SK-N-DZ (cell line): ENCODE data around the gene UQCRC1.

ENCODE experiments used
- DNase-seq: peaks from one replicate; pipeline ENCODE4 v3.0.0-alpha.2; 2015; ENCODE audit warnings: low spot score

The UQCRC1 gene

DNA sequence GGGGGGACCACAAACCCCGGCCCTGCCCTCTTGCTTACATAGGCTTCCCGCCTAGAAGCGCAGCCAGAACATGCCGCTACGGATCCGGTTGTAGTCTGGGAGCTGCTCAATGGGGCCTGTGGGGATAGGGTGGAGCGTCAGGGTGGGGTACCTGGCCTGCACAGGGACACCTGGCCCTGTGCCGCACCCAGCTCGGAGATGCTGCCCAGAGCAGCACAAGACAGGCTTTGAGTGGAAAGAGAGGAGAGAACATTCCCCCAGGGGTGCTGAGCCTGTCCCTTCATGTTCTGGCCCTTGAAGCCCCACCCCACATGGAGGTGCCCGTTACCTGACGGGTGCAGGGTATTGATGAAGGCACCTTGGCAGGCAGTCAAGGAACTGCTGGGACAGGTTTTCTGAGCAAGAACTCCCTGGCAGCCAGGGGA is 10.4 kb downstream of the UQCRC1 start:
- no peak for DNase-seq

DNA sequence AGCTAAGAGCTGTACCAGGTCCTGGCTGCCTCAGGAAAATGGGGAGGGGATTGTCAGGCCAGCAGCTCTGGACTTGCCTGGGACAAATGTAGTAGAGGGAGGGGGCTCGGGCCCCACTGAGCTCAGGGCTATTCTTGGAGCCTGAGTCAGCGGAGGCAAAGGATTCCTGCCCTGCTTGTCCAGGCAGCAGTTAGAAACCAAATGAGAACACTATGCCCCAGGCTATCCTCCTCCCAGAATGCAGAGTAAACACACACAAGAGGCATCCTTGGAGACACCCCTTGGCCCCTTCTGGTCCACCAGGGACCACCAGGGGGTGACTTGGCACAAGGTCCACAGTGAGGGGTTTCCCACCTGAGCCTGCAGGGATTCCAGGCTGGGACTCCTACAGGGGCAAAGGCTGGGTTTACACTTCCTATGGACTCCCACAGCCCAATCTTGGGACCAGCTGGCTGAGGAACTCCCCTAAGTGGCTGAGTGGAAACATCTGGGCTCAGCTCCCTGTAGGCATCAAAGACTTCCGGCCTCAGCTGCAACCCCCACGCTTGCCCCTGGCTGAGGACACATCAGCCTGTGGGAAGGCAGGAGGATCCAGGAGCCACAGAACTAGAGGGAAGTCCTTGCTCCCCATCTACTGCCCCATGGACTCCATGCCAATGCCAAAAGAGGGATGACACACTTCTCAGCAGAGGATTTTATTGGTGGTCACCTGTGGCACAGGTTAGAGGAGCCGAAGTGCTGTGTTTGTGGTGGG is 10.9 kb downstream of the UQCRC1 start:
- no peak for DNase-seq

- no peak for DNase-seq
These were observed 12.0 kb downstream of the UQCRC1 start for GRCh38 chr3:48597408-48597800.

- DNase-seq, result no peak
These were observed 12.6 kb downstream of the UQCRC1 start for GRCh38 chr3:48596676-48597407.

DNA sequence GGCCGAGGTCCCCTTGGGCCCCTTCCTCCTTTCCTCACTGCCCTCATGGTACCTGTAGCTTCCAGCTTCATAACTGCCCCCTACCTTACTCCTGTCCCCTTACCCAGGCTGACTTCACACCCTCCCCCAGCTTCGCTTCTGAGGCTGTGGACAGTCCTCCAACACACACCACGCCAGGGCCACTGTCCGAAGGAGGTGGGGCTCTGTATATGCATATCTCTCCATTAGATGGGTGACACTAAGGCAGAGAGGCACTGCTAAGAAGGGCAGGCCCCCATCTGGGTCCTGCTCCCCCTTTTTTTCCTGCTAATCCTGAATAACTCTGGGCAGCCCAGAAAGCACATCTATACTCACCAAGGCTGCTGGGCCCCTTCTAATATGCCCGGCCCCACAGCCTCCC is 13.3 kb downstream of the UQCRC1 start:
- no peak for DNase-seq

GRCh38 chr3:48595526-48596121 is 13.8 kb downstream of the UQCRC1 start:
- DNase-seq, result peak; percentile 20

GRCh38 chr3:48595075-48595525 is 14.3 kb downstream of the UQCRC1 start, which contains the start of gene COL7A1:
COL7A1 (minus strand) TSS chr3:48595329; CDS start chr3:48595159, 170 bp downstream.
- no peak for DNase-seq

- peak; percentile 29 for DNase-seq
These were observed 14.9 kb downstream of the UQCRC1 start for GRCh38 chr3:48594417-48595049.

- no peak for DNase-seq
These were observed 16.1 kb downstream of the UQCRC1 start for GRCh38 chr3:48593337-48593736.

DNA sequence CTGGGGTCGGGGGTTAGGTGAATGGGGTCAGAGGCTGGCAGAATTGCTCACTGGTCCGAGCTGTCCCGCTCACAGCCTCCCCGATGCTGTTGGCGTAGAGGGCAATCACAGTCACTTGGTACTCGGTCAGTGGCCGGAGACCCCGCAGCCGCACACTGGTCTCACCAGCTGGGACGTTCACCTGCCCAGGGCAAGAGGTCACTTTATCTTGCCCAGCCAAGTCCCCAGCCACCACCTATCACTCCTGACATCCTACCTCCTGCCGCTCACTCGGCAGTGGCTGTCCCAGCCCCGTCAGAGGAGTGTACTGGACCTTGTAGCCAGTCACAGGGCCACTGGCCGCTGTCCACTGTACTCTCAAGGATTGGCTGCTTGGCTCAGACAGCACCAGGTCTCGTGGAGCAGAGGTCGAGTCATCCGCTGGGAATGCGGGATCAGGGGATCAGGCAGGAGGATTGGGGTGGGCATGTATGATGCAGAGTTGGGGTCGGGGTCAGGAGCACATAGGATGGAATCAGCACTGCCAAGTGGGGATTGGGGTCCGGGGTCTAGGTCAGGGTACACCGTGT is 16.8 kb downstream of the UQCRC1 start:
- DNase-seq, result no peak

- no peak for DNase-seq
These were observed 17.4 kb downstream of the UQCRC1 start for GRCh38 chr3:48591886-48592518.

DNA sequence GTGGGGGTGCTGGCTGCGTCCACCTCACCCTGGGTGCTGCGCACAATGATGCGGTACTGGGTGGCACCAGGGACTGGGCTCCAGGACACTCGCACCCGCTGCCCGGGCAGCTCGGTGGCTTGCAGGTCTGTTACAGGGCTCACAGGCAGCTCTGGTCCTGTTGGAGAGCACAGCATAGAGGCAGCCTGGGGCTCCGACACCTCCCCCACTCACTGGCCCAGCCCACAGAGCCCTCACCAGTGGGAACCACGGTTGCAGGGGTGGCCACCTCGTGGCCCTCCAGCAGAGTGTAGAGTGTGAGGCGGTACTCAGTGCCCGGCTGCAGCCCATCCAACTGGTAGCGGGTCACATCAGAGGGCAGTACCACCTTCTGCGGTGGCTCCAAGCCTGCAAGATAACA is 18.0 kb downstream of the UQCRC1 start:
- DNase-seq, result no peak

DNA sequence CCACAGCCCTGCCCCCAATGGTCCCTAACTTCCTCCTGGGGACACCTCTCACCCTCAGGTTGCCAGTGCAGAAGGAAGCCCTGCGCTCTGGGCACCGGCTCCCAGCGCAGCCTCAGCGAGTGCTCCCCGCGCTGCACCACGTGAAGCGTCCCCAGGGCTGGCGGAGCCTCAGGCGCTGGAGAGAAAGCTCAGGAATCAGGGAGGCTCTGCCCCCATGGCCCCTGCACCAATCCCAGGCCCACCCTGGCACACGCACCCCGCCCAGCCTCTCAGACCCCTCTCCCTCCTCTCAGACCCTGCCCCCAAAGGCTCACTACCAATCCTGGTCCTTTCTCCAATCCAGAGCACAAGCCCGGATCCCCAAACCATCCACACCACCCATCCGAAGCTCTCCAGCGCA is 21.2 kb downstream of the UQCRC1 start:
- no peak for DNase-seq

GRCh38 chr3:48587686-48588085 is 21.8 kb downstream of the UQCRC1 start:
- no peak for DNase-seq

DNA sequence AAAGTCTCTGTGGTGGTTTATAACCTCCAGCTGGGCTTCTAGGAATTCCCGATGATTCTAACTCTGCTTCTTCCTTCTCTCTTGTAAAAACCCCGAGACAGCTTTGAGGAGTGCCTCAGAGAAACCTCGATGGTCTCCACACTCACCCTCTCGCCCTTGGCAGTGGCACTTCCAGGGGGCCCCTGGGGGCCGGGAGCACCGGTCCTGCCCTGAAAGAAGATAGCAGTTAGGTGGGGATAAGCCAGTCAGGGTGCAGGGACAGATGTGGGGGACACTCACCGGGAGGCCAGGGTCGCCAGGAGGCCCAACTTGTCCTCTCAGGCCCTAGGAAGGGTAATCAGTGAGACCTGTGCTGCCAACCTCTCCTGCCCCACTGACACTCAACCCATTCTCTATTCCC is 24.0 kb downstream of the UQCRC1 start:
- no peak for DNase-seq

DNA sequence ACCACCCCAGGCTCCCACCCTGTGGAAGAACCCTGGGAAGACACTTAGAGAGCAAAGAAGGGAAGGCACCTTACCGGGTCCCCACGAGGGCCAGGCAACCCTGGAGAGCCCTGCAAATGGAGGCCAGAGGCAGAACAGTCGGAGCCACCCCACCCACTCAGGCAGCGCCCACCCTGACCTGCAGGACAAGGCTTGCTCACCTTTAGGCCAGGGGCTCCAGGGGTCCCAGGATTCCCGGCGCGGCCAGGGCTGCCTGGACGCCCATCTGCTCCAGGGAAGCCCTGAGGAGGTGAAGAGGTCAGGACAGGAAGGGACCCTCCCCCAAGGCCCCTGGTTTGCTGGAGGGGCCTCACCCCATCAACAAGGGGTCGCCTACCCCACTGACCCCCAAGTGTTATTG is 24.6 kb downstream of the UQCRC1 start:
- DNase-seq, result no peak

DNA sequence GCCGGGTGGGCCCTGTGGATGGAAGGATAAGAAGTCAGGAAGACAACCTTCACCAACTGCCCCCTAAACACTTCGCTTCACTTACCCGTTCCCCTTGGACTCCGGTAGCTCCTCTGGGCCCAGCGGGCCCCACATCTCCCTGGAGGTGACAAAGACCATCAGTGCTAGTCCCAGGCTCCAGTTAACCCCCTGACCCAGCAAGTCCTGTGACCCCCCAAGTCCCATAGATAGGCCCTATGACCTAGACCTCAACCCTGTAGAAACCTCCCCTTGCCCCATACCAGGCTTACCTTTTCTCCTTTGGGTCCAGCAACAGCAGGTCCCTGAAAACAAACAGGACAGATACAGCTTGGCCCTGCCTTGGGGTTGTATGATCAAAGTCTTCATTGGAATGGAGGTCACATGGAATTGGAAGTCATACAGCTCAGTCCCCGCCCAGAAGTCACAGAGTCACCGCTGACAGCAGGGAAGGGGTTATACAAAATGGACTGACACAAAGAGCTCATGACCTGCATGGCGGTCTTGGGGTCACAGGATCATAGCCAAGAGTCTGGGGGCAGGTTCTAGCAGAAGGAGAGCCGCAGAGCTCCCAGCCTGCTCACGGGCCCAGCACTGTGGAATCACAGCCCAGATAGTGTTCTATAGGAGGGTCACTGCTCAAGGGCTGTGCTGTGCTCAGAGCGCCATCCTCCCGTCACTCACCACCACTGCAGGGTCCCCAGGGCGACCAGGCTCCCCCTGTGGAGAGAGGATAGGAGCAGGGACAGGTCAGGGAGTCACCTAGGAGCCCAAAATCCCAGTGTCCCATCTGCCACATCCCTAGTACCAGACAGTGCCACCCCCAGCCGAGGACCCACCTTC is 27.6 kb downstream of the UQCRC1 start:
- DNase-seq, result no peak

GRCh38 chr3:48576647-48577046 is 32.8 kb downstream of the UQCRC1 start:
- DNase-seq, result no peak

DNA sequence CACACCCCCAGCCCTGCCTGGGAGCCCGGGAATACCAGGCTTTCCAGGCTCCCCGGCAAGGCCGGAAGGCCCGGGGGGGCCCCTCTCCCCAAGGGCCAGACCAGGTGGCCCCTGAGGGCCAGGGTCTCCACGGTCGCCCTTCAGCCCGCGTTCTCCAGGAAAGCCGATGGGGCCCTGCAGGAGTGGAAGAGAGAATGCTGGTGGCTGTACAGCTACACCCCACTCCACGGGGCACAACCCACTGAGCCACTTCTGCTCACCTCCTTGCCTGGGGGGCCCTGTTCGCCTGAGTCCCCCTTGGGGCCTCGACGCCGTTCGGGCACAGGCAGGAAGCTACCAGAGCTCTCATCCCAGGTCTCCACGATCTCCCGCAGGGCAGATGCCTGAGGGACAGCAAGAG is 34.1 kb downstream of the UQCRC1 start:
- no peak for DNase-seq

GRCh38 chr3:48573973-48574585 is 35.4 kb downstream of the UQCRC1 start:
- DNase-seq, result no peak
